KMS-11 (cell line): Measurements from ENCODE around the gene DMBX1.

Experiments used
- H2AFZ ChIP-seq: fragments of 200-600 bp; sonication (generic); 2 replicates; pipeline ENCODE4 v1.6.1; 2016; ENCODE audit warnings: antibody characterized with exemption, mixed run types, low read depth
- H3K27ac ChIP-seq: fragments of 200-600 bp; sonication (generic); 2 replicates; pipeline ENCODE4 v1.6.1; 2016; ENCODE audit warnings: mild to moderate bottlenecking, mixed run types
- H3K27me3 ChIP-seq: fragments of 200-600 bp; sonication (generic); 2 replicates; pipeline ENCODE4 v1.6.1; 2017; ENCODE audit warnings: mild to moderate bottlenecking, low read depth, mixed run types, moderate library complexity; ENCODE audit not compliant: insufficient read depth
- H3K36me3 ChIP-seq: fragments of 200-600 bp; sonication (generic); 2 replicates; pipeline ENCODE4 v1.6.1; 2017; ENCODE audit warnings: mild to moderate bottlenecking, mixed run types; ENCODE audit not compliant: insufficient read depth
- H3K4me1 ChIP-seq: fragments of 200-600 bp; sonication (generic); 2 replicates; pipeline ENCODE4 v1.6.1; 2016; ENCODE audit warnings: mild to moderate bottlenecking, low read depth, mixed run types; ENCODE audit not compliant: poor library complexity, severe bottlenecking
- H3K4me2 ChIP-seq: fragments of 200-600 bp; sonication (generic); 2 replicates; pipeline ENCODE4 v1.7.0; 2016; ENCODE audit warnings: mild to moderate bottlenecking, mixed run types
- H3K4me3 ChIP-seq: fragments of 200-600 bp; sonication (generic); IDR thresholded peaks from 2 replicates; pipeline ENCODE4 v1.6.1; 2017; ENCODE audit warnings: low read depth, low read length, mixed read lengths; ENCODE audit not compliant: insufficient read depth
- H3K79me2 ChIP-seq: fragments of 200-600 bp; sonication (generic); 2 replicates; pipeline ENCODE4 v1.6.1; 2016; ENCODE audit warnings: low read depth, mixed run types; ENCODE audit not compliant: insufficient read depth
- H3K9ac ChIP-seq: fragments of 200-600 bp; sonication (generic); 2 replicates; pipeline ENCODE4 v1.6.1; 2016; ENCODE audit warnings: mild to moderate bottlenecking, mixed run types
- H4K20me1 ChIP-seq: fragments of 200-600 bp; sonication (generic); 2 replicates; pipeline ENCODE4 v1.6.1; 2016; ENCODE audit warnings: mild to moderate bottlenecking, mixed run types; ENCODE audit not compliant: insufficient read depth
- CTCF ChIP-seq: fragments of 200-600 bp; sonication (generic); conservative IDR thresholded peaks from 2 replicates; pipeline ENCODE4 v1.6.1; 2017; ENCODE audit warnings: low read depth, mild to moderate bottlenecking, antibody characterized with exemption, low read length, moderate library complexity, mixed read lengths

DMBX1 gene

GRCh38 chr1:46458190-46458589 lies 31.4 kb upstream of the DMBX1 start:
- peaks cover 13% of the 10 kb centered on the region; the same call in 1 of the 2 replicates for H3K27me3 ChIP-seq
- H3K4me2 ChIP-seq: no peak overlapping the region
- no peak overlapping the region for H3K9ac ChIP-seq
- TF ChIP-seq CTCF: no peak
- H3K27ac ChIP-seq: no peak overlapping the region
- no peak overlapping the region for H2AFZ ChIP-seq
- H3K4me3 ChIP-seq: no peak overlapping the region
- H3K79me2 ChIP-seq: no peaks in the 10 kb centered on the region
- no peaks in the 10 kb centered on the region for H4K20me1 ChIP-seq
- no peaks in the 10 kb centered on the region for H3K4me1 ChIP-seq
- H3K36me3 ChIP-seq: no peaks in the 10 kb centered on the region

GRCh38 chr1:46458846-46459245 lies 30.8 kb upstream of the DMBX1 start:
- Histone ChIP-seq H3K36me3 (no peaks in the 10 kb centered on the region), H2AFZ (no peak overlapping the region), H3K4me2 (no peak overlapping the region), H3K4me3 (no peak overlapping the region), H3K27ac (no peak overlapping the region), H3K79me2 (no peaks in the 10 kb centered on the region), H3K4me1 (no peaks in the 10 kb centered on the region), H3K9ac (no peak overlapping the region), H4K20me1 (no peaks in the 10 kb centered on the region), H3K27me3 (peaks cover 13% of the 10 kb centered on the region; the same call in 1 of the 2 replicates)
- TF ChIP-seq CTCF: no peak

GRCh38 chr1:46459315-46459714 lies 30.3 kb upstream of the DMBX1 start:
- Histone ChIP-seq H4K20me1 (no peaks in the 10 kb centered on the region), H3K27me3 (peaks cover 13% of the 10 kb centered on the region; the same call in 1 of the 2 replicates), H2AFZ (no peak overlapping the region), H3K4me3 (no peak overlapping the region), H3K36me3 (no peaks in the 10 kb centered on the region), H3K4me2 (no peak overlapping the region), H3K27ac (no peak overlapping the region), H3K4me1 (no peaks in the 10 kb centered on the region), H3K79me2 (no peaks in the 10 kb centered on the region), H3K9ac (no peak overlapping the region)
- TF ChIP-seq CTCF: no peak

DNA sequence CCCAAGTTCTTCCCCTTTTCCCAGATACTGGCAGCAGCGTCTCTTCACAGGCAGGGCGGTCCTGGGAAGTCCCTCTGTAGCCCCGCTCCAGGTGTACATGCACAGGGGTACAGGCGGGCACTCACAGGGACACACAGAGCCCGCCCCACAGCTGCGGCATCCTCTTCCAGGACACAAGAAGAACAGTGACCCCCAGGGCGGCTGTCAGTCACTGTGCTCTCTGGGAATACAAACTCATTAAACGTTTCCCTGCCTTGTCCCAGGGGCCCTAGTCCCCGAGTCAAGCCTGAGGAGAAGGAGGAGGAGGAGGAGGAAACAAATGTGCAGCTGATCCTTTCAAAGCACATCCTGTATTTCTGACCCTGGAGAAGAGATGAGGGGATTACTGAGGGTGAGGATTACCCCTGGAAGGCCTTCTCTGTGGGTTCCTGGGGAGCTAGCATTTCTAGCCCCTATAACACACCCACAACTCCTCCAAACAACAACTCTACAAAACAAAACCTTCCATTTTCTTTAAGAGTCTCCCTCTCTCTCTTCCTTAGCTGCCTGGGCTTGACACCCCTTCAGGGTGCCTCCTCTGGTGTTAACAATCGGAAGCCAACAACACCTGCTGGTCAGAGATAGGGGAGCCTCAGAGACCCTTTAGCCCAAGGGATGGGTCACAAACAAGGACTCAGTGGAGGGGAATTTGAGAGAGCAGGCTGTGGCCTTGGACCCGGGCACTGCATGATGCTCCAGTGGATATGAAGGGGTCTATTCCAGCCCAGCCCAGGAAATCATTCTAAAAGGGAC lies 28.4 kb upstream of the DMBX1 start:
- Histone ChIP-seq H3K27ac (no peak overlapping the region), H3K9ac (no peak overlapping the region)

More for the DNA sequence above, 28.4 kb upstream of the DMBX1 start:
- H4K20me1 ChIP-seq: no peaks in the 10 kb centered on the region
- H3K79me2 ChIP-seq: no peaks in the 10 kb centered on the region
- no peak overlapping the region for H2AFZ ChIP-seq
- no peak for TF ChIP-seq CTCF
- H3K4me3 ChIP-seq: no peak overlapping the region
- H3K4me1 ChIP-seq: no peaks in the 10 kb centered on the region
- no peaks in the 10 kb centered on the region for H3K36me3 ChIP-seq
- H3K27me3 ChIP-seq: peaks cover 13% of the 10 kb centered on the region; the same call in 1 of the 2 replicates
- no peak overlapping the region for H3K4me2 ChIP-seq
